ENCODE measurements around the gene BTBD17. TPM values are rescaled to one million over a fixed set of nuclear protein-coding genes. Genes with fewer than 3 reads are reported as not detected.

BTBD17 gene
- total RNA-seq, 6 donors from 2014 or later = 1.2 TPM; not detected in 5

- H3K27me3 ChIP-seq = peaks cover 0 to 13% (median 3%) of the 10 kb centered on the region in 4 donors
Observed at GRCh38 chr17:74347646-74348045, 14.0 kb downstream of the BTBD17 start.

GRCh38 chr17:74345433-74346241 lies 16.0 kb downstream of the BTBD17 start:
- no peak for ATAC-seq (ENCODE audit: low FRiP score in 2 of 2)
- Histone ChIP-seq H3K4me1 (no peaks in the 10 kb centered on the region), H3K36me3 (no peaks in the 10 kb centered on the region), H3K27ac (no peak overlapping the region), H3K27me3 (no peaks in the 10 kb centered on the region), H3K4me3 (no peak overlapping the region), H3K9me3 (no peaks in the 10 kb centered on the region)
- peak in 1 of 2 donors; percentile 44 for DNase-seq
- TF ChIP-seq EP300 (IDR thresholded peaks at IDR 0.05) = no peak
- no peak for TF ChIP-seq POLR2A (IDR thresholded peaks at IDR 0.05)
- TF ChIP-seq POLR2AphosphoS5 (IDR thresholded peaks at IDR 0.05) = no peak
- no peak for TF ChIP-seq CTCF (IDR thresholded peaks at IDR 0.05)
- 80 to 82% methylated on average over 7 to 12 of the region's 13 CpGs for WGBS, 2 donors

More at GRCh38 chr17:74347646-74348045, 14.0 kb downstream of the BTBD17 start:
- peaks cover 0 to 7% (median 0%) of the 10 kb centered on the region in 4 donors for H3K4me1 ChIP-seq
- TF ChIP-seq EP300 (IDR thresholded peaks at IDR 0.05) (no peak), POLR2A (IDR thresholded peaks at IDR 0.05) (no peak), CTCF (IDR thresholded peaks at IDR 0.05) (no peak), POLR2AphosphoS5 (IDR thresholded peaks at IDR 0.05) (no peak)
- H3K36me3 ChIP-seq = no peaks in the 10 kb centered on the region
- no peak for ATAC-seq (ENCODE audit: low FRiP score in 2 of 2)
- H3K9me3 ChIP-seq = no peaks in the 10 kb centered on the region
- peak in 1 of 2 donors; percentile 52 for DNase-seq
- H3K4me3 ChIP-seq = no peak overlapping the region
- WGBS, 2 donors = 82 to 86% methylated on average over 11 to 14 of the region's 14 CpGs
- H3K27ac ChIP-seq = no peak overlapping the region

- Histone ChIP-seq H3K4me3 (no peak overlapping the region), H3K27me3 (no peaks in the 10 kb centered on the region), H3K27ac (no peak overlapping the region), H3K4me1 (no peaks in the 10 kb centered on the region), H3K9me3 (no peaks in the 10 kb centered on the region), H3K36me3 (no peaks in the 10 kb centered on the region)
- TF ChIP-seq CTCF (IDR thresholded peaks at IDR 0.05) (no peak), POLR2AphosphoS5 (IDR thresholded peaks at IDR 0.05) (no peak), EP300 (IDR thresholded peaks at IDR 0.05) (no peak), POLR2A (IDR thresholded peaks at IDR 0.05) (no peak)
- ATAC-seq (ENCODE audit: low FRiP score in 2 of 2) (no peak), DNase-seq (peak in 1 of 2 donors; percentile 82)
- WGBS, 2 donors = 61 to 83% methylated on average over 6 to 21 of the region's 21 CpGs
Observed at GRCh38 chr17:74344658-74345057, 17.0 kb downstream of the BTBD17 start.

GRCh38 chr17:74343526-74344284 lies 18.0 kb downstream of the BTBD17 start:
- DNase-seq (no peak), ATAC-seq (ENCODE audit: low FRiP score in 2 of 2) (no peak)
- TF ChIP-seq CTCF (IDR thresholded peaks at IDR 0.05) (no peak), EP300 (IDR thresholded peaks at IDR 0.05) (no peak)
- Histone ChIP-seq H3K4me3 (no peak overlapping the region), H3K36me3 (no peaks in the 10 kb centered on the region), H3K4me1 (no peaks in the 10 kb centered on the region), H3K27me3 (no peaks in the 10 kb centered on the region), H3K27ac (no peak overlapping the region), H3K9me3 (no peaks in the 10 kb centered on the region)
- 61 to 65% methylated on average over 2 to 8 of the region's 9 CpGs for WGBS, 2 donors
